Ovary (tissue), 3 donors: Measurements from ENCODE around the gene CYP4F12.

Experiments used
- POLR2A ChIP-seq: fragments of 450-650 bp; IDR thresholded peaks from one replicate; pipeline ENCODE4 v1.6.1; 2017; ENCODE audit warnings: antibody characterized with exemption, mild to moderate bottlenecking, moderate library complexity
- TF ChIP-seq, protein P1 (sequence below), 3 donors: fragments of 450-650 bp in 2 of 3; fragments of 200-600 bp in 1 of 3; IDR thresholded peaks; one replicate each; pipeline versions ENCODE4 v1.5.1 to v1.8.0; 2016 to 2022; ENCODE audit warnings: antibody characterized with exemption in 3 of 3, mild to moderate bottlenecking in 1 of 3
- donor health status: DM: no; HTN: no; CAD: no.

GRCh38 chr19:15732388-15732787, 59.5 kb downstream of the CYP4F12 start:
- TF ChIP-seq POLR2A = no peak
- TF ChIP-seq, protein P1, sequence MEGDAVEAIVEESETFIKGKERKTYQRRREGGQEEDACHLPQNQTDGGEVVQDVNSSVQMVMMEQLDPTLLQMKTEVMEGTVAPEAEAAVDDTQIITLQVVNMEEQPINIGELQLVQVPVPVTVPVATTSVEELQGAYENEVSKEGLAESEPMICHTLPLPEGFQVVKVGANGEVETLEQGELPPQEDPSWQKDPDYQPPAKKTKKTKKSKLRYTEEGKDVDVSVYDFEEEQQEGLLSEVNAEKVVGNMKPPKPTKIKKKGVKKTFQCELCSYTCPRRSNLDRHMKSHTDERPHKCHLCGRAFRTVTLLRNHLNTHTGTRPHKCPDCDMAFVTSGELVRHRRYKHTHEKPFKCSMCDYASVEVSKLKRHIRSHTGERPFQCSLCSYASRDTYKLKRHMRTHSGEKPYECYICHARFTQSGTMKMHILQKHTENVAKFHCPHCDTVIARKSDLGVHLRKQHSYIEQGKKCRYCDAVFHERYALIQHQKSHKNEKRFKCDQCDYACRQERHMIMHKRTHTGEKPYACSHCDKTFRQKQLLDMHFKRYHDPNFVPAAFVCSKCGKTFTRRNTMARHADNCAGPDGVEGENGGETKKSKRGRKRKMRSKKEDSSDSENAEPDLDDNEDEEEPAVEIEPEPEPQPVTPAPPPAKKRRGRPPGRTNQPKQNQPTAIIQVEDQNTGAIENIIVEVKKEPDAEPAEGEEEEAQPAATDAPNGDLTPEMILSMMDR (IDR thresholded peaks at IDR 0.05) = no peak
